Measurements from ENCODE around the gene HS6ST1. TPM values are rescaled to one million over a fixed set of nuclear protein-coding genes. Genes with fewer than 3 reads are reported as not detected.

Gene HS6ST1
- polyA plus RNA-seq, 1 donor (not counting 4 experiments of a cell fraction or from before 2014, with no cell fraction given), result 6.3 TPM

DNA sequence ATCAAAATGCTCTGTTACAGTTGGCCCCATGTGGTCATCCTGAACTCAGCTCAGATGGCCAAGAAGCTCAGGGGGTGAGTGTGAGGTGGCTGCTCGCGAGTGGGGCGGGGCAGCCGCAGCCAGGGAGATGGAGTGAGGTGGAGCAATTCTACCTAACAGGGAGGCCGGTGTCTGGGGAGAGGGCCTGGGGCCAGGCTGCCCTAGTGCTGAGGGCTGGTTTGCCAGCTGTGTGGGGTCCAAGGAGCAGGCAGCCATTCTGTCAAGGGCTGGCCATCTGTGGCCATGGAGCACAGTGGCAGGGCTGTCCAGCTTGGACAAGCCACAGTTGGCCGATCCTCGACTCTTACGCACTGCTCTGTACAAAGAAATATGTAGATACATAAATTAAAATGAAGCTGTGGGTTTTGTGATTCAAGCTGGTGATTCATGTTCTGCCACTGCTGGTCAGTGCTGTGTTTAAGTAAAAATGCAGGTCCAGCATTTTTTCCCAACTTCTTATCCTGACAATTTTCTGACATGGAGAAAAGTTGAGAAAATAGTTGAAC, 82.1 kb downstream of the HS6ST1 start:
- no peak overlapping the region for H3K27ac ChIP-seq (ENCODE audit: control insufficient read depth, insufficient read depth, low read length)
- DNase-seq (ENCODE audit: low read depth, low spot score), result no peak

DNA sequence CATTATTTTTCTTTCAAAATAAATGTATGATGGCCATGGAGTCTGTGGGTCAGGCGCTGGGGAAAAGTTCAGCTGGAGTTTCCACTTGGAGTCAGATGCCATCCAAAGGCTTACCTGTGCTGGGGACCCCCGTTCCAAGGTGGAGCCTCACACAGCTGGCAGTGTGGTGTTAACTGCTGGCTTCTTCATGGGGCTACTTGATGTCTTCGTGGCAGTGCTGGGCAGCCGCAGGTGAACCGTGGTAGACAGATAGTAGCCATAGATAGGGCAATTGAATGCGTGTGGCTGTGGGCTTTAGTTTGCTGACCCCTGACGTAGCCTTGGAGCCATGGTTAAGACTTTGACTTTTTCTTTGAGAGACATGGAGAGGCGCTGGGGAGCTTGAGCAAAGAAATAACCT, 83.1 kb downstream of the HS6ST1 start:
- dilution Hi-C loops (cut with MboI; ENCODE audit: extremely low pct_ligation_motif_present, low sequenced_read_pairs), result no loop called here
- H2AFZ ChIP-seq (ENCODE audit: control insufficient read depth, low read length), result no peak overlapping the region
- TF ChIP-seq EZH2 (IDR thresholded peaks at IDR 0.05; ENCODE audit: low read length), result no peak
- TF ChIP-seq, protein P1, sequence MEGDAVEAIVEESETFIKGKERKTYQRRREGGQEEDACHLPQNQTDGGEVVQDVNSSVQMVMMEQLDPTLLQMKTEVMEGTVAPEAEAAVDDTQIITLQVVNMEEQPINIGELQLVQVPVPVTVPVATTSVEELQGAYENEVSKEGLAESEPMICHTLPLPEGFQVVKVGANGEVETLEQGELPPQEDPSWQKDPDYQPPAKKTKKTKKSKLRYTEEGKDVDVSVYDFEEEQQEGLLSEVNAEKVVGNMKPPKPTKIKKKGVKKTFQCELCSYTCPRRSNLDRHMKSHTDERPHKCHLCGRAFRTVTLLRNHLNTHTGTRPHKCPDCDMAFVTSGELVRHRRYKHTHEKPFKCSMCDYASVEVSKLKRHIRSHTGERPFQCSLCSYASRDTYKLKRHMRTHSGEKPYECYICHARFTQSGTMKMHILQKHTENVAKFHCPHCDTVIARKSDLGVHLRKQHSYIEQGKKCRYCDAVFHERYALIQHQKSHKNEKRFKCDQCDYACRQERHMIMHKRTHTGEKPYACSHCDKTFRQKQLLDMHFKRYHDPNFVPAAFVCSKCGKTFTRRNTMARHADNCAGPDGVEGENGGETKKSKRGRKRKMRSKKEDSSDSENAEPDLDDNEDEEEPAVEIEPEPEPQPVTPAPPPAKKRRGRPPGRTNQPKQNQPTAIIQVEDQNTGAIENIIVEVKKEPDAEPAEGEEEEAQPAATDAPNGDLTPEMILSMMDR (optimal IDR thresholded peaks at IDR 0.05 in 1 of 3, IDR thresholded peaks at IDR 0.05 in 1 of 3, conservative IDR thresholded peaks at IDR 0.05 in 1 of 3; ENCODE audit: extremely low read depth in 1 of 3, insufficient read depth in 2 of 3, low read length in 3 of 3), result no peak
- no peaks in the 10 kb centered on the region for H3K9me3 ChIP-seq (ENCODE audit: control insufficient read depth, low read depth, low read length)
- H4K20me1 ChIP-seq (ENCODE audit: control insufficient read depth, extremely low read depth, insufficient read depth, low read length), result no peaks in the 10 kb centered on the region
- H3K9ac ChIP-seq (ENCODE audit: control insufficient read depth, extremely low read depth, insufficient read depth, low read length), result no peak overlapping the region
- H3K4me2 ChIP-seq (ENCODE audit: control insufficient read depth, extremely low read depth, insufficient read depth, low read depth, low read length), result no peak overlapping the region
- no peaks in the 10 kb centered on the region for H3K36me3 ChIP-seq (ENCODE audit: control insufficient read depth in 2 of 2, extremely low read depth in 1 of 2, insufficient read depth in 2 of 2, low read length in 2 of 2)
- FAIRE-seq (no peak), DNase-seq (ENCODE audit: low read depth, low spot score) (no peak)
- no peaks in the 10 kb centered on the region for H3K9me1 ChIP-seq (ENCODE audit: control insufficient read depth, extremely low read depth, insufficient read depth, low read length)
- H3K79me2 ChIP-seq (ENCODE audit: control insufficient read depth, insufficient read depth, low read length), result no peaks in the 10 kb centered on the region
- H3K4me1 ChIP-seq (ENCODE audit: control insufficient read depth, extremely low read depth, insufficient read depth, low read length), result no peaks in the 10 kb centered on the region
- H3K27ac ChIP-seq (ENCODE audit: control insufficient read depth, insufficient read depth, low read length), result no peak overlapping the region
- peaks cover 3% of the 10 kb centered on the region for H3K27me3 ChIP-seq (ENCODE audit: control insufficient read depth, extremely low read depth, insufficient read depth, low read length)
- H3K4me3 ChIP-seq (ENCODE audit: control insufficient read depth in 2 of 3, extremely low read depth in 1 of 3, insufficient read depth in 2 of 3, low read depth in 1 of 3, low read length in 3 of 3), result no peak overlapping the region

More for the DNA sequence above, 82.1 kb downstream of the HS6ST1 start:
- Histone ChIP-seq H3K9ac (ENCODE audit: control insufficient read depth, extremely low read depth, insufficient read depth, low read length) (no peak overlapping the region), H3K36me3 (ENCODE audit: control insufficient read depth in 2 of 2, extremely low read depth in 1 of 2, insufficient read depth in 2 of 2, low read length in 2 of 2) (no peaks in the 10 kb centered on the region), H3K9me3 (ENCODE audit: control insufficient read depth, low read depth, low read length) (no peaks in the 10 kb centered on the region), H4K20me1 (ENCODE audit: control insufficient read depth, extremely low read depth, insufficient read depth, low read length) (no peaks in the 10 kb centered on the region), H2AFZ (ENCODE audit: control insufficient read depth, low read length) (no peak overlapping the region), H3K4me3 (ENCODE audit: control insufficient read depth in 2 of 3, extremely low read depth in 1 of 3, insufficient read depth in 2 of 3, low read depth in 1 of 3, low read length in 3 of 3) (no peak overlapping the region), H3K79me2 (ENCODE audit: control insufficient read depth, insufficient read depth, low read length) (no peaks in the 10 kb centered on the region), H3K27me3 (ENCODE audit: control insufficient read depth, extremely low read depth, insufficient read depth, low read length) (peaks cover 3% of the 10 kb centered on the region), H3K4me2 (ENCODE audit: control insufficient read depth, extremely low read depth, insufficient read depth, low read depth, low read length) (no peak overlapping the region), H3K9me1 (ENCODE audit: control insufficient read depth, extremely low read depth, insufficient read depth, low read length) (no peaks in the 10 kb centered on the region), H3K4me1 (ENCODE audit: control insufficient read depth, extremely low read depth, insufficient read depth, low read length) (no peaks in the 10 kb centered on the region)
- no peak for FAIRE-seq
- no peak for TF ChIP-seq EZH2 (IDR thresholded peaks at IDR 0.05; ENCODE audit: low read length)
- TF ChIP-seq, protein P1 (optimal IDR thresholded peaks at IDR 0.05 in 1 of 3, IDR thresholded peaks at IDR 0.05 in 1 of 3, conservative IDR thresholded peaks at IDR 0.05 in 1 of 3; ENCODE audit: extremely low read depth in 1 of 3, insufficient read depth in 2 of 3, low read length in 3 of 3), result no peak
- dilution Hi-C loops (cut with MboI; ENCODE audit: extremely low pct_ligation_motif_present, low sequenced_read_pairs), result no loop called here
